SU-DHL-6 (cell line): ENCODE results near the gene CNTN5.
"Not testable (repeated sequence)": the region's sequence is repeated elsewhere in the genome, so short reads cannot be mapped to it uniquely, and the experiment has no call there.

Experiments used
- H2AFZ ChIP-seq: fragments of 200-600 bp; sonication (generic); 2 replicates; pipeline ENCODE4 v1.6.1; 2014; ENCODE audit warnings: low read depth, mild to moderate bottlenecking, moderate library complexity, mixed read lengths, antibody characterized with exemption, low read length; ENCODE audit not compliant: severe bottlenecking
- H3F3A ChIP-seq: fragments of 200-600 bp; shearing (Covaris generic); 2 replicates; pipeline ENCODE4 v1.6.0; 2016; ENCODE audit warnings: antibody characterized with exemption, mild to moderate bottlenecking; ENCODE audit not compliant: insufficient read depth
- H3K27ac ChIP-seq: fragments of 200-600 bp; sonication (generic); 2 replicates; pipeline ENCODE4 v1.5.1; 2016; ENCODE audit warnings: low read depth, mild to moderate bottlenecking, low read length, moderate library complexity, mixed read lengths
- H3K27me3 ChIP-seq: fragments of 200-600 bp; sonication (generic), shearing (Covaris generic); 2 replicates; pipeline ENCODE4 v1.6.0; 2014; ENCODE audit warnings: mild to moderate bottlenecking, low read length
- H3K36me3 ChIP-seq: fragments of 200-600 bp; sonication (generic); 2 replicates; pipeline ENCODE4 v1.6.1; 2014; ENCODE audit warnings: mild to moderate bottlenecking, low read length, mixed read lengths
- H3K4me2 ChIP-seq: fragments of 300-600, 200-600 bp; shearing (Covaris generic), sonication (generic); 2 replicates; pipeline ENCODE4 v1.6.0; 2014; ENCODE audit warnings: low read length, low read depth, mild to moderate bottlenecking; ENCODE audit not compliant: poor library complexity, severe bottlenecking
- H3K4me3 ChIP-seq: fragments of 200-600 bp; sonication (generic); 2 replicates; pipeline ENCODE4 v1.5.1; 2014; ENCODE audit warnings: antibody characterized with exemption, low read length, mild to moderate bottlenecking, mixed read lengths; ENCODE audit not compliant: insufficient read depth, poor library complexity, severe bottlenecking
- H3K79me2 ChIP-seq: fragments of 200-600 bp; sonication (generic); 2 replicates; pipeline ENCODE4 v1.6.1; 2014; ENCODE audit warnings: mild to moderate bottlenecking, low read length, moderate library complexity; ENCODE audit not compliant: insufficient read depth
- H3K9ac ChIP-seq: fragments of 200-600 bp; sonication (generic); 2 replicates; pipeline ENCODE4 v1.7.0; 2014; ENCODE audit warnings: mild to moderate bottlenecking, low read length
- H3K9me2 ChIP-seq: fragments of 200-600 bp; sonication (generic); replicated peaks from 2 replicates; pipeline ENCODE4 v1.6.1; 2014; ENCODE audit warnings: low read length; ENCODE audit not compliant: insufficient read depth
- H3K9me3 ChIP-seq: fragments of 200-600 bp; sonication (generic); 2 replicates; pipeline ENCODE4 v1.6.1; 2014; ENCODE audit warnings: low read length, mixed read lengths; ENCODE audit not compliant: insufficient read depth
- H4K20me1 ChIP-seq: fragments of 200-600 bp; sonication (generic); 2 replicates; pipeline ENCODE4 v1.6.1; 2014; ENCODE audit warnings: low read depth, mild to moderate bottlenecking, antibody characterized with exemption, low read length, moderate library complexity, mixed read lengths
- CTCF ChIP-seq: fragments of 200-600 bp; sonication (generic); IDR thresholded peaks from one replicate; pipeline ENCODE4 v1.5.1; 2017; ENCODE audit warnings: antibody characterized with exemption, mild to moderate bottlenecking, low read length, moderate library complexity; ENCODE audit not compliant: insufficient read depth, poor library complexity, severe bottlenecking
- EZH2phosphoT487 ChIP-seq: fragments of 200-600 bp; sonication (generic), shearing (Covaris generic); conservative IDR thresholded peaks from 2 replicates; pipeline ENCODE4 v1.6.1; 2018; ENCODE audit warnings: mild to moderate bottlenecking, antibody characterized with exemption, low read length, moderate library complexity, mixed read lengths

The CNTN5 gene

GRCh38 chr11:100269516-100269915, 1248.8 kb downstream of the CNTN5 start:
- no peak overlapping the region for H3K4me3 ChIP-seq
- H3K9ac ChIP-seq: no peak overlapping the region
- H3K9me2 ChIP-seq: no peaks in the 10 kb centered on the region
- no peaks in the 10 kb centered on the region for H4K20me1 ChIP-seq
- no peaks in the 10 kb centered on the region for H3F3A ChIP-seq
- no peak overlapping the region for H2AFZ ChIP-seq
- no peak overlapping the region for H3K27ac ChIP-seq
- H3K27me3 ChIP-seq: no peaks in the 10 kb centered on the region
- H3K79me2 ChIP-seq: no peaks in the 10 kb centered on the region
- H3K9me3 ChIP-seq: no peaks in the 10 kb centered on the region
- no peaks in the 10 kb centered on the region for H3K36me3 ChIP-seq
- TF ChIP-seq EZH2phosphoT487: no peak
- no peak for TF ChIP-seq CTCF
- no peak overlapping the region for H3K4me2 ChIP-seq

- Histone ChIP-seq H3K27ac (no peak overlapping the region), H3K36me3 (no peaks in the 10 kb centered on the region), H3K9me2 (no peaks in the 10 kb centered on the region), H3K4me3 (no peak overlapping the region), H3K9me3 (no peaks in the 10 kb centered on the region), H4K20me1 (no peaks in the 10 kb centered on the region), H3K4me2 (no peak overlapping the region), H3F3A (no peaks in the 10 kb centered on the region), H3K27me3 (no peaks in the 10 kb centered on the region), H2AFZ (no peak overlapping the region), H3K9ac (no peak overlapping the region), H3K79me2 (no peaks in the 10 kb centered on the region)
- no peak for TF ChIP-seq CTCF
- no peak for TF ChIP-seq EZH2phosphoT487
Observed at GRCh38 chr11:100273066-100273815, 1252.5 kb downstream of the CNTN5 start.

- H3K79me2 ChIP-seq, H3K27me3 ChIP-seq, H4K20me1 ChIP-seq: not testable (repeated sequence)
Observed at GRCh38 chr11:100274466-100274865, 1253.7 kb downstream of the CNTN5 start.

GRCh38 chr11:100294748-100295147, 1274.0 kb downstream of the CNTN5 start:
- Histone ChIP-seq H3K9me3 (no peaks in the 10 kb centered on the region), H3K9me2 (no peaks in the 10 kb centered on the region), H3K4me2 (no peak overlapping the region), H2AFZ (no peak overlapping the region), H3F3A (no peaks in the 10 kb centered on the region), H3K27me3 (no peaks in the 10 kb centered on the region), H3K27ac (no peak overlapping the region), H3K4me3 (no peak overlapping the region), H4K20me1 (no peaks in the 10 kb centered on the region), H3K79me2 (no peaks in the 10 kb centered on the region), H3K36me3 (no peaks in the 10 kb centered on the region), H3K9ac (no peak overlapping the region)
- TF ChIP-seq EZH2phosphoT487: no peak
- no peak for TF ChIP-seq CTCF

More at GRCh38 chr11:100274466-100274865, 1253.7 kb downstream of the CNTN5 start:
- H3K9ac ChIP-seq, H3K9me3 ChIP-seq, H2AFZ ChIP-seq, H3K36me3 ChIP-seq, H3K4me2 ChIP-seq, H3F3A ChIP-seq, H3K9me2 ChIP-seq, H3K4me3 ChIP-seq, H3K27ac ChIP-seq: not testable (repeated sequence)
